ENCODE results near the gene TMEM242.

Gene TMEM242

DNA sequence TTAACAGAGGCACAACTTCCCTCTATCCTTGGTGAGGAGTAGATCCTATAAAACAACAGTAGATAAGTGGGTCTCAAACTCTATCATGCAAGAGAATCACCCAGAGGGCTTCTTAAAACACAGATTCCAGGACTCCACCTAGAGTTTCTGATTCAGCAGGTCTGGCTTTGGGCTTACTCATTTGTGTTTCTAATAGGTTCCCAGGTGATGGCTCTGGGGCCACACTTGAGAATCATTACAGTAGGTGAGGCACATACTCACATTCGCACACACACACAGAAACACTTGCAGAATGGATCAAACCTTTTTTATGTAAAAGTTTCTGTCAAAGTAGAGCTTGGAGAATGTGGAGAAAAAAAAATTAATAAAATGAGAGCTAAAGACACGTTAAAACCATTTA is 52.4 kb downstream of the TMEM242 start:
- DNase-seq (ENCODE audit: low read depth, low spot score): no peak

GRCh38 chr6:157270308-157270707 is 53.0 kb downstream of the TMEM242 start:
- DNase-seq (ENCODE audit: low read depth, low spot score): no peak

GRCh38 chr6:157269261-157269794 is 54.0 kb downstream of the TMEM242 start:
- DNase-seq (ENCODE audit: low read depth, low spot score): no peak

GRCh38 chr6:157268835-157269234 is 54.5 kb downstream of the TMEM242 start:
- no peak for DNase-seq (ENCODE audit: low read depth, low spot score)

GRCh38 chr6:157268396-157268795 is 54.9 kb downstream of the TMEM242 start:
- DNase-seq (ENCODE audit: low read depth, low spot score): no peak

GRCh38 chr6:157267654-157268053 is 55.7 kb downstream of the TMEM242 start:
- DNase-seq (ENCODE audit: low read depth, low spot score): no peak

GRCh38 chr6:157267109-157267611 is 56.2 kb downstream of the TMEM242 start:
- no peak for DNase-seq (ENCODE audit: low read depth, low spot score)

GRCh38 chr6:157266274-157267101 is 56.8 kb downstream of the TMEM242 start:
- DNase-seq (ENCODE audit: low read depth, low spot score): no peak

DNA sequence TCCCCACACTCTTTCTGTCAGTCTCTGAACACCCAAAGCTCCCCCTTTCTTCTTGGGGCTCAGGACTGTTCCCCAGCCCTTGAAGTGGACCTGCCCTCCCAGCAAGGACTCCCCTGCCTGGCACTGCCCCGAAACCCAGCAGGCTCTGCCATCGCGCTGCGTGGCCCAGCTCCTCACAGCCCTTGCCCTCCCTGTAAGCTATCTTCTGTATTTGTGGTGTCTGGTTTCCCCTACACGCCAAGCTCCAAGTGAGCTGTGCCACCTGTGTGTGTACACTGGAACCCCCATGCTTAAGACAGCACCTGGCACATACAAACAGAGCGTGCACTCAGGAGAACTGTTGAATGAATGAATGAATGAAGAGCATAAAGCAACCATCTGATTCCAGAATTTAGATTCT is 57.7 kb downstream of the TMEM242 start:
- DNase-seq (ENCODE audit: low read depth, low spot score): no peak

GRCh38 chr6:157265186-157265585 is 58.1 kb downstream of the TMEM242 start:
- DNase-seq (ENCODE audit: low read depth, low spot score): no peak

- no peak for DNase-seq (ENCODE audit: low read depth, low spot score)
These were observed 58.6 kb downstream of the TMEM242 start for GRCh38 chr6:157264701-157265100.

GRCh38 chr6:157263881-157264397 is 59.4 kb downstream of the TMEM242 start:
- DNase-seq (ENCODE audit: low read depth, low spot score): no peak

DNA sequence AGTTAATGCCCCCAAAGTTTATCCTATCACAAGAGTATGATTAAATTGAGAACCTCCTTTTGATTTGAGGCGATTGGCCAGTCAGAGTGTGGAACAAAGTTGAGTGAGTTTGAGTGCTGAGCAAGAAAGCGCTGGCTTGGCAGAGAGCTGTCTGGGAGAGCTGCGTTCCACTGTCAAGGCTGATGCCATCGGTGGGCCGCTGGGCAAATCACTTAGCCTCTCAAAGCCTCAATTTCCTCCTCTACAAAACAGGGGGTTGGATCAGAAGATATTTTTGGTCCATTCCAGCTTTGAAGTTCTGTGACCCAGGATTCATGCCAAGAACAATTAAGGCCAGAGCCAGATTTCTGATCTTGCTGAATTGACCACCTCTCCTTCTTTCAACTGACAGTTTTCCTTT is 60.2 kb downstream of the TMEM242 start:
- no peak for DNase-seq (ENCODE audit: low read depth, low spot score)

- DNase-seq (ENCODE audit: low read depth, low spot score): no peak
These were observed 61.7 kb downstream of the TMEM242 start for GRCh38 chr6:157261606-157262005.

- DNase-seq (ENCODE audit: low read depth, low spot score): no peak
These were observed 62.4 kb downstream of the TMEM242 start for GRCh38 chr6:157260735-157261410.

- DNase-seq (ENCODE audit: low read depth, low spot score): no peak
These were observed 63.9 kb downstream of the TMEM242 start for GRCh38 chr6:157259443-157259842.

GRCh38 chr6:157258878-157259277 is 64.4 kb downstream of the TMEM242 start:
- no peak for DNase-seq (ENCODE audit: low read depth, low spot score)

DNA sequence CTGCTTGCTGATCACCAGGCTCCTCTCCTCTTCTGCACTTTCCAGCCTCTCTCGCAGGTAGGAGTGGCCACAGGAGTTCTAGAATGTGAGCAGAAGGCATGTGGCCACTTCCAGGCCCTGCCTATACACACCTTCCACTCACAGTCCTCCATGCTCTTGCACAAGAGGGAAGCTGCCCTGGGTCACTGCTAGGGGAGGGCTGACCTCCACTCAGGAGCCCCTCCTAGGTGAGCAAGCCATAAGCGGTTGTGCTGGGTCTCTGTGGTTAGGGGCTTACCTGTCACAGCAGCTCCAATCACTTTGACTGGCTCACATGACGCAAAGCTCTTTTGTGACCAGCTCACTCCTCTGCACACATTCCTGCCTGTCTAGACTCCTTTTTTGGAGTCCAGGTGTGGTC is 68.2 kb downstream of the TMEM242 start:
- no peak for DNase-seq (ENCODE audit: low read depth, low spot score)

GRCh38 chr6:157254538-157254937 is 68.8 kb downstream of the TMEM242 start:
- no peak for DNase-seq (ENCODE audit: low read depth, low spot score)

- DNase-seq (ENCODE audit: low read depth, low spot score): no peak
These were observed 69.6 kb downstream of the TMEM242 start for GRCh38 chr6:157253699-157254098.

DNA sequence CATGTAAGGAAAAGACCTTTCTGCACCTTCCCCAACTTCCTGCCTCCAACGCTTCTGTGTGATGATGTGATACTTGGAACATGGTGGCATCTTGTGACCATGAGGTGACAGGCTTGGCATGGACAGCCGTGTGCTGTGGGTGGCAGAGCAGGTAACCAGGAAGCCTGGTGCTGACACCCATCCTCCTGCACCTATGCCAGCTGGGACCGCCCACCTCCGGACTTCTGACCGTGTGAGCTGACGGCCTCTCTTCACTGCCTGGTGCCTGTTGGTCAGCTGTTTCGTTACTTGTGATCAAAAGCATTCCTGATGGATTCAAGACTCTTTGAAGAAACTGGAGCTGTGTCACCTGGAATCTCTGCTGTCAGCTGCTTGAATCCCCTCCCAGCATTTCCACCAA is 70.3 kb downstream of the TMEM242 start:
- no peak for DNase-seq (ENCODE audit: low read depth, low spot score)

- DNase-seq (ENCODE audit: low read depth, low spot score): no peak
These were observed 71.6 kb downstream of the TMEM242 start for GRCh38 chr6:157251586-157252247.
